ENCODE data around the gene TRIM49B.
"Not testable (repeated sequence)": the region's sequence is repeated elsewhere in the genome, so short reads cannot be mapped to it uniquely, and the experiment has no call there.

Gene TRIM49B

GRCh38 chr11:49028523-49028922 is at the start of gene TRIM49B:
Gene TRIM49B, plus strand, starts transcription at chr11:49028823. Its CDS starts 2,777 bp downstream, at chr11:49031600.
- not testable (repeated sequence) for DNase-seq (ENCODE audit: insufficient read length, low spot score); FAIRE-seq

- not testable (repeated sequence) for FAIRE-seq; DNase-seq (ENCODE audit: insufficient read length, low spot score)
Measured at GRCh38 chr11:48983785-48984184, 44.8 kb upstream of the TRIM49B start, which contains the start of gene TRIM51G. Gene TRIM51G, minus strand, starts transcription at chr11:48983885. Its CDS starts 2,190 bp downstream, at chr11:48981695.

GRCh38 chr11:49048229-49048628 is 19.6 kb downstream of the TRIM49B start:
- not testable (repeated sequence) for DNase-seq (ENCODE audit: insufficient read length, low spot score); FAIRE-seq

- not testable (repeated sequence) for DNase-seq (ENCODE audit: insufficient read length, low spot score); FAIRE-seq
Measured at GRCh38 chr11:49049821-49050220, 21.2 kb downstream of the TRIM49B start.

- DNase-seq (ENCODE audit: insufficient read length, low spot score); FAIRE-seq: not testable (repeated sequence)
Measured at GRCh38 chr11:49059012-49059411, 30.4 kb downstream of the TRIM49B start, which contains the start of gene TRIM64C. Gene TRIM64C, minus strand, starts transcription at chr11:49059112. Its CDS starts 0 bp downstream, at chr11:49059112.

- not testable (repeated sequence) for FAIRE-seq
Measured at GRCh38 chr11:49069897-49070296, 41.3 kb downstream of the TRIM49B start.

More at GRCh38 chr11:49069897-49070296, 41.3 kb downstream of the TRIM49B start:
- not testable (repeated sequence) for DNase-seq (ENCODE audit: insufficient read length, low spot score)

Measured in HTR-8/SVneo (cell line).